MM.1S (cell line): ENCODE measurements around the gene ACKR1.

Experiments used
- DNase-seq: peaks from one replicate; pipeline ENCODE4 v3.0.0-alpha.2; 2015
- H2AFZ ChIP-seq: fragments of 300-600 bp; sonication (generic); 2 replicates; pipeline ENCODE4 v1.6.0; 2016; ENCODE audit warnings: antibody characterized with exemption, low read length
- H3F3A ChIP-seq: fragments of 300-600 bp; sonication (generic); 2 replicates; pipeline ENCODE4 v1.6.1; 2016; ENCODE audit warnings: mild to moderate bottlenecking, antibody characterized with exemption, low read length, moderate library complexity, mixed read lengths; ENCODE audit not compliant: insufficient read depth
- H3K27ac ChIP-seq: fragments of 300-600 bp; sonication (generic); 2 replicates; pipeline ENCODE4 v1.5.1; 2016; ENCODE audit warnings: mild to moderate bottlenecking, low read length
- H3K27me3 ChIP-seq: fragments of 300-600 bp; sonication (generic); replicated peaks from 2 replicates; pipeline ENCODE4 v1.6.0; 2016; ENCODE audit warnings: low read length; ENCODE audit not compliant: insufficient read depth
- H3K36me3 ChIP-seq: fragments of 300-600 bp; sonication (generic); replicated peaks from 2 replicates; pipeline ENCODE4 v1.6.1; 2016; ENCODE audit warnings: mild to moderate bottlenecking, low read length, mixed read lengths; ENCODE audit not compliant: insufficient read depth
- H3K4me1 ChIP-seq: fragments of 300-600 bp; sonication (generic); 2 replicates; pipeline ENCODE4 v1.6.1; 2016; ENCODE audit warnings: low read length, mixed read lengths
- H3K4me2 ChIP-seq: fragments of 300-600 bp; sonication (generic); 2 replicates; pipeline ENCODE4 v1.6.0; 2016; ENCODE audit warnings: low read depth, low read length
- H3K4me3 ChIP-seq: fragments of 300-600 bp; sonication (generic); 2 replicates; pipeline ENCODE4 v1.5.1; 2016; ENCODE audit warnings: low read length, mixed read lengths
- H3K79me2 ChIP-seq: fragments of 300-600 bp; sonication (generic); 2 replicates; pipeline ENCODE4 v1.6.1; 2016; ENCODE audit warnings: mixed run types, low read length, mixed read lengths
- H3K9ac ChIP-seq: fragments of 300-600 bp; sonication (generic); 2 replicates; pipeline ENCODE4 v1.6.1; 2016; ENCODE audit warnings: low read length, mixed read lengths
- H3K9me2 ChIP-seq: fragments of 300-600 bp; sonication (generic); replicated peaks from 2 replicates; pipeline ENCODE4 v1.6.1; 2016; ENCODE audit warnings: mild to moderate bottlenecking, low read length, mixed read lengths; ENCODE audit not compliant: insufficient read depth
- H3K9me3 ChIP-seq: fragments of 300-600 bp; sonication (generic); replicated peaks from 2 replicates; pipeline ENCODE4 v1.6.1; 2016; ENCODE audit warnings: mild to moderate bottlenecking, low read length, mixed read lengths; ENCODE audit not compliant: insufficient read depth
- H4K20me1 ChIP-seq: fragments of 300-600 bp; sonication (generic); 2 replicates; pipeline ENCODE4 v1.6.1; 2016; ENCODE audit warnings: mild to moderate bottlenecking, low read length, moderate library complexity, mixed read lengths; ENCODE audit not compliant: insufficient read depth
- CTCF ChIP-seq: fragments of 300-600 bp; sonication (generic); IDR thresholded peaks from 2 replicates; pipeline ENCODE4 v1.5.1; 2016; ENCODE audit warnings: antibody characterized with exemption, low read length, mixed read lengths
- EZH2 ChIP-seq: fragments of 300-600 bp; sonication (generic); optimal IDR thresholded peaks from 2 replicates; pipeline ENCODE3; 2017; ENCODE audit warnings: low read depth, mild to moderate bottlenecking, antibody characterized with exemption, low read length, mixed read lengths
- EZH2phosphoT487 ChIP-seq: fragments of 300-600 bp; sonication (generic); IDR thresholded peaks from 2 replicates; pipeline ENCODE4 v1.6.1; 2018; ENCODE audit warnings: antibody characterized with exemption, low read length

Gene ACKR1

DNA sequence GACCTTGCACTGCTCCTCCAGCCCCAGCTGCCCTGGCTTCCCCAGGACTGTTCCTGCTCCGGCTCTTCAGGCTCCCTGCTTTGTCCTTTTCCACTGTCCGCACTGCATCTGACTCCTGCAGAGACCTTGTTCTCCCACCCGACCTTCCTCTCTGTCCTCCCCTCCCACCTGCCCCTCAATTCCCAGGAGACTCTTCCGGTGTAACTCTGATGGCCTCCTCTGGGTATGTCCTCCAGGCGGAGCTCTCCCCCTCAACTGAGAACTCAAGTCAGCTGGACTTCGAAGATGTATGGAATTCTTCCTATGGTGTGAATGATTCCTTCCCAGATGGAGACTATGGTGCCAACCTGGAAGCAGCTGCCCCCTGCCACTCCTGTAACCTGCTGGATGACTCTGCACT, 550 bp downstream of the ACKR1 start:
- Histone ChIP-seq H3F3A (no peaks in the 10 kb centered on the region), H2AFZ (no peak overlapping the region), H3K9me2 (no peaks in the 10 kb centered on the region), H3K4me2 (no peak overlapping the region), H3K4me3 (no peak overlapping the region), H4K20me1 (no peaks in the 10 kb centered on the region), H3K36me3 (no peaks in the 10 kb centered on the region), H3K27me3 (peaks cover 50% of the 10 kb centered on the region), H3K9me3 (no peaks in the 10 kb centered on the region), H3K79me2 (no peaks in the 10 kb centered on the region), H3K9ac (no peak overlapping the region), H3K27ac (no peak overlapping the region), H3K4me1 (no peaks in the 10 kb centered on the region)
- no peak for DNase-seq
- TF ChIP-seq EZH2phosphoT487, result no peak
- TF ChIP-seq EZH2, result no peak
- no peak for TF ChIP-seq CTCF

- no peak for DNase-seq
- no peak overlapping the region for H3K9ac ChIP-seq
- H3K27ac ChIP-seq, result no peak overlapping the region
- no peaks in the 10 kb centered on the region for H4K20me1 ChIP-seq
- H3K36me3 ChIP-seq, result no peaks in the 10 kb centered on the region
- H3K4me1 ChIP-seq, result no peaks in the 10 kb centered on the region
- no peaks in the 10 kb centered on the region for H3K79me2 ChIP-seq
- no peaks in the 10 kb centered on the region for H3K9me2 ChIP-seq
- H3K9me3 ChIP-seq, result no peaks in the 10 kb centered on the region
- H2AFZ ChIP-seq, result no peak overlapping the region
- no peak overlapping the region for H3K4me3 ChIP-seq
- no peak overlapping the region for H3K4me2 ChIP-seq
- H3F3A ChIP-seq, result no peaks in the 10 kb centered on the region
- peaks cover 45% of the 10 kb centered on the region for H3K27me3 ChIP-seq
- no peak for TF ChIP-seq CTCF
- no peak for TF ChIP-seq EZH2phosphoT487
Observed at GRCh38 chr1:159206110-159206509, 1.4 kb downstream of the ACKR1 start.

DNA sequence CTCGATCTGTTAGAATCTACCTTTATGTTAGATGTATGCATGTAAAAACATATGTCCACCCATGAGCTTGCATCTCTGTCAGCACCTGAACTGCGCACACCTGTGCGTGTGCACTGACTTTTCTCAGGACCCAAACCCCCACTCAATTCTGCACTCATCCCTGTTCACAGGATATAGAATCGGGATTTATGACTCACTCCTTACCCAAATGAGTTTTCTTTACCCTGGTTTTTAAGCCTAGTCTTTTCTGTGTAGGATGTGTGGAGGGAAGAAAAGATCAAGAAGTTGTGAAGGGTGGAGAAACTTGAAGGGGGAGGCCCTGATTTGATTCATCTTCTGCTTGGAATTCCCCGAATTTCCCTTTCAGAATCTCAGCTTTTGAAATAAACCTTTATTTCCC, 2.4 kb downstream of the ACKR1 start:
- TF ChIP-seq EZH2, result no peak
- no peak for TF ChIP-seq CTCF
- no peak for TF ChIP-seq EZH2phosphoT487
- Histone ChIP-seq H3K4me3 (no peak overlapping the region), H4K20me1 (no peaks in the 10 kb centered on the region), H2AFZ (no peak overlapping the region), H3K9ac (no peak overlapping the region), H3K4me1 (no peaks in the 10 kb centered on the region), H3K4me2 (no peak overlapping the region), H3K79me2 (no peaks in the 10 kb centered on the region), H3K36me3 (no peaks in the 10 kb centered on the region), H3K9me2 (no peaks in the 10 kb centered on the region), H3F3A (no peaks in the 10 kb centered on the region), H3K27me3 (peaks cover 38% of the 10 kb centered on the region), H3K9me3 (no peaks in the 10 kb centered on the region), H3K27ac (no peak overlapping the region)
- DNase-seq, result no peak

- Histone ChIP-seq H4K20me1 (no peaks in the 10 kb centered on the region), H3K9me2 (no peaks in the 10 kb centered on the region), H3K4me1 (no peaks in the 10 kb centered on the region), H3K27ac (no peak overlapping the region), H2AFZ (no peak overlapping the region), H3K4me2 (no peak overlapping the region), H3K9me3 (no peaks in the 10 kb centered on the region), H3K79me2 (no peaks in the 10 kb centered on the region), H3K27me3 (peaks cover 38% of the 10 kb centered on the region), H3K4me3 (no peak overlapping the region), H3K36me3 (no peaks in the 10 kb centered on the region), H3F3A (no peaks in the 10 kb centered on the region), H3K9ac (no peak overlapping the region)
- no peak for TF ChIP-seq EZH2phosphoT487
- no peak for TF ChIP-seq EZH2
- no peak for TF ChIP-seq CTCF
- DNase-seq, result no peak
Observed at GRCh38 chr1:159207774-159208173, 3.1 kb downstream of the ACKR1 start.
